Activated gamma-delta T cell treated with anti-CD3 and anti-CD28 coated beads, Interleukin-2, amount 50 U/mL, for 16 hours (primary cell): ENCODE data around the gene UBXN1.
A peak's percentile ranks its signal among the peaks of the same experiment; 100 is the strongest.
"Not testable (repeated sequence)": the region's sequence is repeated elsewhere in the genome, so short reads cannot be mapped to it uniquely, and the experiment has no call there.

ENCODE experiments used
- DNase-seq: peaks from one replicate; pipeline ENCODE4 v3.0.0-alpha.2; 2020; ENCODE audit warnings: low read depth

The UBXN1 gene

GRCh38 chr11:62708392-62708791 lies 29.5 kb upstream of the UBXN1 start:
- no peak for DNase-seq

GRCh38 chr11:62707277-62707861 lies 28.5 kb upstream of the UBXN1 start, which contains the start of the genes BSCL2 and GNG3:
Gene BSCL2 (minus strand): TSS chr11:62707424. CDS start chr11:62707195, 229 bp downstream.
Gene GNG3 (plus strand): TSS chr11:62707676. CDS start chr11:62708296, 620 bp downstream.
- no peak for DNase-seq

- no peak for DNase-seq
Measured at GRCh38 chr11:62706850-62707247, 28.0 kb upstream of the UBXN1 start.

GRCh38 chr11:62705880-62706849 lies 27.3 kb upstream of the UBXN1 start:
- peak; percentile 91 for DNase-seq

GRCh38 chr11:62705413-62705812 lies 26.5 kb upstream of the UBXN1 start:
- no peak for DNase-seq

- DNase-seq, result not testable (repeated sequence)
Measured at GRCh38 chr11:62703921-62704320, 25.0 kb upstream of the UBXN1 start.

- no peak for DNase-seq
Measured at GRCh38 chr11:62702246-62702645, 23.4 kb upstream of the UBXN1 start.

GRCh38 chr11:62694455-62695167 lies 15.7 kb upstream of the UBXN1 start:
- peak; percentile 67 for DNase-seq

- DNase-seq, result not testable (repeated sequence)
Measured at GRCh38 chr11:62693624-62694023, 14.8 kb upstream of the UBXN1 start.

GRCh38 chr11:62689421-62690183 lies 10.7 kb upstream of the UBXN1 start, which contains the start of gene LRRN4CL:
Gene LRRN4CL (minus strand): TSS chr11:62689530. CDS start chr11:62688508, 1,022 bp downstream.
- no peak for DNase-seq

GRCh38 chr11:62688491-62688890 lies 9.6 kb upstream of the UBXN1 start:
- no peak for DNase-seq

- DNase-seq, result no peak
Measured at GRCh38 chr11:62687508-62688396, 8.9 kb upstream of the UBXN1 start.

- no peak for DNase-seq
Measured at GRCh38 chr11:62682518-62682917, 3.6 kb upstream of the UBXN1 start.

- DNase-seq, result no peak
Measured at GRCh38 chr11:62680825-62681240, 2.0 kb upstream of the UBXN1 start.

GRCh38 chr11:62678433-62678769 lies 472 bp downstream of the UBXN1 start:
- no peak for DNase-seq

- DNase-seq, result no peak
Measured at GRCh38 chr11:62677714-62678113, 1.2 kb downstream of the UBXN1 start.

- no peak for DNase-seq
Measured at GRCh38 chr11:62677156-62677555, 1.7 kb downstream of the UBXN1 start.

GRCh38 chr11:62676698-62677097 lies 2.2 kb downstream of the UBXN1 start:
- no peak for DNase-seq

- DNase-seq, result not testable (repeated sequence)
Measured at GRCh38 chr11:62675415-62675814, 3.5 kb downstream of the UBXN1 start.

GRCh38 chr11:62673196-62673525 lies 5.7 kb downstream of the UBXN1 start:
- DNase-seq, result no peak
